ENCODE data around the gene DDX24.

The DDX24 gene

DNA sequence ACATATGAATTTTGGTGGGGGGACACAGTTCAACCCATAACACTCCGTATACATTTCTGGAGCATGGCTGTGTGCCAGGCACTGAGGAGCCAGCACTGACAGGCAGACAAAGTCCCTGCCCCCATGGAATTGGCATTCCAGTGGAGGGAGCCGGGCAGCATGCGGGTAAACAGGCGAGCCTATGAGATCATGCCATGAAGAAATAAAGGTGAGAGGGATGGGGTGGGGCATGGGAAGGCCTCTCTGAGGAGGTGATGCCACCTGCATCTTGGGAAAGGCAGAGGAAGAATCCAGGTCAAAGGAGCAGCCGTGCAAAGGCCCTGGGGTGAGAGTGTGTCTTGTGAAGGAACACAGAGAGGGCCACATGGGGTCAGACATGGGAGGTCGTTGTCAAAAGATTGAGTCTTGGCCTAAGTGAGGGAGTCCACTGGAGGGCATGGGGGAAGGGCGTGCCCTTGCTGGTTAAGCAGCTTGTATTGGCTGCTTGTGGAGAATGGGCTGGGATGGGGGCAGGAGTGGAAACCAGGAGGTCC, 51.3 kb downstream of the DDX24 start:
- no peak for DNase-seq

- DNase-seq = no peak
These were observed 51.7 kb downstream of the DDX24 start for GRCh38 chr14:94029265-94029664.

GRCh38 chr14:94028450-94028826, 52.6 kb downstream of the DDX24 start:
- DNase-seq = no peak

DNA sequence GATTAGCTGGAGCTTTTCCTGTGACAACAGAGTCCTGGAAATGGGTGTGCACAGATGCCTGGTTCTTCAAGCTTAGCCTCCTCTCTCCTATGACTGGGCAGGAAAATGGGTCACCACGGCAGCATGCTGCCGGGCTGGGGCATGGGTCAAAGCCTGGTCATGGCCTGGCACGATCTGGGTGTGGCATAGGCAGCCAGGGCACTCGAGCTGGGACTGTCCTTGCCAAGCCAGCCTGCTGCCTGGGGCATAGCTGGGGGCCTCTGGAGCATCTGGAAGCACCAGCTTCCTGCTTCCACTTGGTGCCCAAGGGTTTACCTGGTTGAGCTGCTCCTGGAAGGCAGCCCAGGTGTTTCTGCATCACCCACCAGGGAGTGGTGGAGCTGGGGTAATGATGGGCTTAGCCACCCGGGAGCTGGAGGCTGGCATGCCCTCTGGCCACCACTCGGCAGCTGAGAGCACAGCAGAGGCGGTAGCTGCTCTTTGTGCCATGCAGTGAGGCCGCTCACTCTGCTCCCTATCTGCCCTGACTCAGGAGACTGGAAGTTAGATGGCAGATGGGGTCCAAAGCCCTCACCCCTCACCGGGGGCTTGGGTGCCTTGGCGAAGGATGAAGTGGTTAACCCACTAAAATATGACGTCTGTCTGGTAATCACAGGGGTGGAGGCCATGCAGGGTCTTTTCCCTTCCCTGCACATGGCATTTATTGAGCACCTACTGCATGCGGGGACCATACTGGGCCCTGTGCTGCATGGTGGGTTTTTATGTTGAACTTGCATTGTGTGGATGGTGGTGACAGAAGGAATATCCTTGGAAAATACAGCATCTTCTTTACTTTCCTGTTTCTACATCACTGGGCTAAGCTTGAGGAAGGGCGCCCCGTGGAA, 53.2 kb downstream of the DDX24 start:
- DNase-seq = no peak

DNA sequence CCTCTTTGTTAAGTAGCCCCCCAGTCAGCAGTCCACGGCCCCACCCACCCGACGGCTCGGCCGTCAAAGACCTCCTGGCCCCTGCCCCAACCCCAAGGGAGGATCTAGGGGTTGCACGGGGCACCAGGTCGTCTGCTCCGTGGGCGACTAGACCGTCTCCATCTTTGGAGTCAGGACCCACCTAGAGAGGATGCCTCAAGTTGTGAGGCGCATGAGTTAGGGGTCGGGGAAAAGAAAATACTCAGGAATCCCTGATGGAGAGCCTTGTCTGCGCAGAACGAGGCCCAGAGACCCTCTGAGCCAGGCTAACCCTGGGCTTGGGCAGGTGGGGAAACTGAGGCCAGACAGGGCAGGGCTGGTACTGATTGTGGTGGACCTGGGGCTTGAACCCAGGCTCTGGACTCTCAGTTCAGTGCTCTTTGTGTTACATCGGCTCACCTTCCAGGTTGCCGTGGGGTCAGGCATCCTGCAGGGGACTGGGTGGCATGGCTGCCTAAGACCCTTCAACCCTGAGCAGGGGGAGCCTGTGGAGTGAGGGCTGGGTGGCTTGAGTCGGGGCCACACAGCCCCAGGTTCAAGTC, 54.0 kb downstream of the DDX24 start:
- DNase-seq = no peak

DNA sequence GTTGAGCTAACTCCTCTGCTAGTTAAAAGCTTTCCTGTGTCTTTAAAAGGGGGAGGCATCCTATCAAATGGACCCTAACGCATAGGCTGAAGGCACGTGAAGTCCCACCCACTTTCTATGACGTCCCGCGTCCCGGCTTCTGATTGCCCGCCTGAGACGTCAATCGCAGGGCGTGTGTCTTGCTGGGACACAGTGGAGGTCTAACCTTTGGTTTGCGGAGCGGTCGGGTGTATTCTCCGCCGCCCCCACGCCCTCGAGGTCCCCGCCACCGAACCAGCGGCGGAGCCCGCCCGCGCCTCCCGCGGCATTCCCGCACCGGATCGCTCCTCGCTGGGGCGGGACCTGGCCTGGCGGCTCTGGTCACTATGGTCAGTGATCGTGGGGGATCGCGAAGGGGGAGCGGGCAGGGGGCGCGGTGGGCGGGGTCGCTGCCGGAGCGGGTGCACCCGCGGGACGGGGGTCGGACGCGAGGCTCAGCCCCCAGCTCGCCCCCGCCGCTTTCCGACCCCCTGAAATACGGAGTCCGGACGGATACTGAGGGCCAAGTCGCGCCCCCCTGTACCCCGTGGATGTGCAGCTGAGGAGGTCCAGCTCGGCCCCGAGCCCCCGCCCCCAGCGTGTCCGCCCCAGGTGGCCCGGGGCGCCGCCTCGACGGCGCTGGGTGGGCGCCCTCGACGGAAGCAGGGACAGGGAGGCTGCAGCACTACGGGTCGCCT, 54.7 kb downstream of the DDX24 start, which contains the start of gene OTUB2:
OTUB2 (plus strand) TSS at position 168 of the 716 bp plus-strand sequence; CDS start at position 366, 198 bp downstream.
- DNase-seq = peak; percentile 99 to 100

GRCh38 chr14:94025720-94026119, 55.3 kb downstream of the DDX24 start:
- no peak for DNase-seq

GRCh38 chr14:94024549-94024948, 56.5 kb downstream of the DDX24 start:
- no peak for DNase-seq

- no peak for DNase-seq
These were observed 58.2 kb downstream of the DDX24 start for GRCh38 chr14:94022532-94023411.

- DNase-seq = no peak
These were observed 59.4 kb downstream of the DDX24 start for GRCh38 chr14:94021416-94022157.

- no peak for DNase-seq
These were observed 60.0 kb downstream of the DDX24 start for GRCh38 chr14:94021001-94021400.

GRCh38 chr14:94020267-94020666, 60.7 kb downstream of the DDX24 start:
- DNase-seq = no peak

- no peak for DNase-seq
These were observed 61.7 kb downstream of the DDX24 start for GRCh38 chr14:94019329-94019728.

DNA sequence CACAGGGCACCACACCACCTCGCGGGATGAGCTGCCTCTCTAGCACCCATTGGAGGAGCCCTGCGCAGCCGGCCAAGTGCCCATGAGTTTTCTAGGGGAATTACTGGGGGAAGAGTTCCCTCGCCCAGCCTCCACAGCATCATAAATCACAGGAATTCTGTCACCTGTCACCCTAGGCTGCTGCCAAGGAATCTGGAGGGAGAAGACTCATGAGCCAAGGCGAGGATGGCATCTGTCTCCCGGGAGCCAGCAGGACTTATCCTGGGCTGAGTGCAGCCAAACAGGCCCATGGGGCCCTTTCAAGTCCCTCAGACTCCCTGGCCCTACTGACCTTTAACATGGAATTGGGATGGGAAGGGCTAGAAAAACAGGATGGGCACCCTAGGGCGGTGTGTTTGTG, 62.7 kb downstream of the DDX24 start:
- peak; percentile 26 to 28 for DNase-seq

GRCh38 chr14:94016446-94016976, 64.5 kb downstream of the DDX24 start:
- no peak for DNase-seq

- no peak for DNase-seq
These were observed 65.8 kb downstream of the DDX24 start for GRCh38 chr14:94015223-94015622.

DNA sequence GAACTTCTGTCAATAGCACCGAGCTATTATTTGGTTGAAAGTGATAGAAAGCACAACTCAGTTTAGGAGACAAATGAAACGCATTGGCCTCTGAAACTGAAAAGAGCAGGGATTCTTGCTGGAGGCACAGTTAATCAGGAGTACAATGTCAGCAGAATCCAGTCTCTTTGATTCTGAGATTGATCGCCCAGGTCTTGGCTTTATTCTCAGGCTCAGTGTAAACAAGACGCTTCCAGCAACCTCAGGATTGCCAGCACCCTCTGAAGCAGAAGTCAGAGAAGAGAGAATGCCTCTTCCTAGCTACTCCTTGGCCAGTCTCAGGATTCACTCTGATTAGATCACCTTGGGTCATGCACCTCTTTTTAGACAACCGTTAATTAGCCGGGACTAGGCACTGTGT, 66.6 kb downstream of the DDX24 start:
- no peak for DNase-seq

GRCh38 chr14:94011795-94012194, 69.2 kb downstream of the DDX24 start:
- no peak for DNase-seq

DNA sequence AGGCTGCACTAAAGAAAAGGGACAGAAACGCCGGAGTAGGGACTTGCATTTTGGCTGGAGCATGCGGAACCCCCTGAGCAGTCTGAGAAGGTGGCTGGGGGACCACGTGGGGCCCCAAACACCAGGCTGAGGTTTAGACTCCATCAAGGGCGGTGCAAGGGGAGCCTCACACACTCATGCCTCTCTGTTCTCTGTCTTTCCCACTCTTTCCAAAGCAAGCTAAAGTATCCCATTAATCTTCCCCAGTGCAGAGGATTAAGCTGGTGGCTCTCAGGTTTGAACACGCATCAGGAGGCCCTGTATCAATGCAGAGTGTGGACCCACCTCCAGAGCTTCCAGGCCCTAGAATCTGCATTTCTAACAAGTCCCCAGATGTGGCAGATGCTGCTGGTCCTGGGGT, 70.4 kb downstream of the DDX24 start:
- no peak for DNase-seq

DNA sequence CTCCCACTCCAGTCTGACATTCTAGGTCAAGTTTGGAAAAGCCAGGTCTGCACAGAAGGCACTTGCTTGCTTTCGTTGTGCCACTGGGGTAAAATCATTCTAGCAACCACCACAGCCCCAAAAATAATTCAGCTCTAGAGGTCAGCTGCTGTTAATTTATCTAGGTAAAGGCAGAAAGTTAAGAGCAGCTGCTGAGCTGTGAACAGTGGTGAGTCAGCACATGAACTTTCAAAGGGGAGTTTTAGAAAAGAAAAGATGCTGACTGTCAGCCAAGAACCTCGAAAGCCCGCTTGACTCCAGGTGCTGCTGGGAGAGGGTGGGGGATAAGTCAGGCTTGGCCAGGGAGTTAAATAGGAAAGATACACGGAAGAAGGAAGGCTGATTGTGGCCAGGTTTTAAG, 71.2 kb downstream of the DDX24 start:
- DNase-seq = no peak

- DNase-seq = no peak
These were observed 72.8 kb downstream of the DDX24 start for GRCh38 chr14:94008234-94008633.
